Endothelial cell (in vitro differentiated cells): Measurements from ENCODE around the gene EDIL3. TPM values are rescaled to one million over a fixed set of nuclear protein-coding genes. Genes with fewer than 3 reads are reported as not detected.

Experiments
- DNase-seq: peaks from one replicate; pipeline ENCODE4 v3.0.0; 2021; ENCODE audit warnings: low spot score
- H3K27ac Mint-ChIP-seq: one replicate; pipeline ENCODE4 v1.8.0; 2021; ENCODE audit warnings: mixed read lengths, inconsistent platforms; ENCODE audit not compliant: unreplicated experiment
- H3K27me3 Mint-ChIP-seq: one replicate; pipeline ENCODE4 v1.8.0; 2021; ENCODE audit warnings: mild to moderate bottlenecking, moderate library complexity, mixed read lengths, inconsistent platforms; ENCODE audit not compliant: unreplicated experiment
- H3K36me3 Mint-ChIP-seq: one replicate; pipeline ENCODE4 v1.8.0; 2021; ENCODE audit warnings: mild to moderate bottlenecking, low read depth, mixed read lengths, inconsistent platforms; ENCODE audit not compliant: unreplicated experiment
- H3K4me1 Mint-ChIP-seq: one replicate; pipeline ENCODE4 v1.8.0; 2021; ENCODE audit warnings: mild to moderate bottlenecking, mixed read lengths, inconsistent platforms; ENCODE audit not compliant: unreplicated experiment
- H3K4me3 Mint-ChIP-seq: one replicate; pipeline ENCODE4 v1.8.0; 2021; ENCODE audit warnings: mild to moderate bottlenecking, mixed read lengths, inconsistent platforms; ENCODE audit not compliant: unreplicated experiment
- H3K9me3 Mint-ChIP-seq: one replicate; pipeline ENCODE4 v1.8.0; 2021; ENCODE audit warnings: mixed read lengths, inconsistent platforms; ENCODE audit not compliant: unreplicated experiment
- CTCF ChIP-seq: fragments of 200-600 bp; sonication (generic); IDR thresholded peaks from one replicate; pipeline ENCODE4 v1.5.0; 2021; ENCODE audit warnings: antibody characterized with exemption; ENCODE audit not compliant: unreplicated experiment
- long read RNA-seq: library from polyadenylated mRNA; unstranded; transcript quantifications from one replicate; pipeline ENCODE4 v2.0.0, GENCODE V29; 2020; ENCODE audit not compliant: unreplicated experiment
- total RNA-seq: library from RNA; stranded (reverse); fragmentation: NEBNext Ultra II Directional; extraction: Animal tissue kit (Norgen Biotek cat#: 25700); gene quantifications from one replicate; pipeline ENCODE4 v1.2.1, GENCODE V29; 2021; ENCODE audit not compliant: unreplicated experiment

EDIL3 gene
- total RNA-seq: 74.6 TPM
- long read RNA-seq, full-length matches to known transcripts: 9 of 26 reads
- long read RNA-seq, partial matches to known transcripts: 8 of 26 reads
- long read RNA-seq, other reads (novel, unspliced or antisense): 9 of 26 reads

- H3K4me3 Mint-ChIP-seq: peak within 1 kb of the TSS; percentile 98
- no peak for TF ChIP-seq CTCF
- H3K36me3 Mint-ChIP-seq: peaks cover 4% of the 10 kb centered on the region
- no peaks in the 10 kb centered on the region for H3K9me3 Mint-ChIP-seq
- DNase-seq: peak; percentile 66
- H3K4me1 Mint-ChIP-seq: peaks cover 17% of the 10 kb centered on the region
- peaks cover 13% of the 10 kb centered on the region for H3K27me3 Mint-ChIP-seq
- H3K27ac Mint-ChIP-seq: peak within 1 kb of the TSS; percentile 66
These were observed at the start of gene EDIL3 for GRCh38 chr5:84384604-84385575. Gene EDIL3 (minus strand): TSS chr5:84384880. CDS start chr5:84384374, 506 bp downstream.

- DNase-seq: no peak
- Mint-ChIP-seq H3K36me3 (no peaks in the 10 kb centered on the region), H3K4me3 (no peak overlapping the region), H3K9me3 (no peaks in the 10 kb centered on the region), H3K27me3 (no peaks in the 10 kb centered on the region), H3K4me1 (no peaks in the 10 kb centered on the region), H3K27ac (no peak overlapping the region)
- TF ChIP-seq CTCF: no peak
These were observed 48.8 kb upstream of the EDIL3 start for GRCh38 chr5:84433461-84433860.

- no peaks in the 10 kb centered on the region for H3K4me1 Mint-ChIP-seq
- no peak for DNase-seq
These were observed 46.4 kb upstream of the EDIL3 start for GRCh38 chr5:84430863-84431663.

GRCh38 chr5:84430079-84430478, 45.4 kb upstream of the EDIL3 start:
- no peak for TF ChIP-seq CTCF
- Mint-ChIP-seq H3K4me3 (no peak overlapping the region), H3K27me3 (no peaks in the 10 kb centered on the region), H3K36me3 (no peaks in the 10 kb centered on the region), H3K4me1 (no peaks in the 10 kb centered on the region), H3K27ac (no peak overlapping the region), H3K9me3 (no peaks in the 10 kb centered on the region)
- DNase-seq: no peak

More at GRCh38 chr5:84430863-84431663, 46.4 kb upstream of the EDIL3 start:
- Mint-ChIP-seq H3K9me3 (no peaks in the 10 kb centered on the region), H3K27me3 (no peaks in the 10 kb centered on the region), H3K36me3 (no peaks in the 10 kb centered on the region), H3K27ac (no peak overlapping the region), H3K4me3 (no peak overlapping the region)
- TF ChIP-seq CTCF: no peak
